GM18951 (cell line): ENCODE results near the gene SLC35A4.
"Not testable (repeated sequence)": the region's sequence is repeated elsewhere in the genome, so short reads cannot be mapped to it uniquely, and the experiment has no call there.

Source experiments
- POLR2A ChIP-seq: IDR thresholded peaks from 4 replicates; pipeline ENCODE4 v1.6.1; 2011; ENCODE audit warnings: mild to moderate bottlenecking; ENCODE audit not compliant: insufficient read length, insufficient read depth; ENCODE audit errors: extremely low read depth
- in situ Hi-C: fragments of 300-500 bp; cut with MboI; formaldehyde crosslinking; loops from one replicate; pipeline ENCODE4 v1.12.0; 2022; ENCODE audit warnings: low sequenced_read_pairs, mixed read lengths, inconsistent platforms; ENCODE audit not compliant: unreplicated experiment

The SLC35A4 gene

GRCh38 chr5:140565024-140565779 is 574 bp downstream of the SLC35A4 start:
- in situ Hi-C loops: no loop called here
- no peak for TF ChIP-seq POLR2A

- TF ChIP-seq POLR2A: no peak
- in situ Hi-C loops: no loop called here
These were observed 1.1 kb downstream of the SLC35A4 start for GRCh38 chr5:140565780-140566095.

- in situ Hi-C loops: no loop called here
- TF ChIP-seq POLR2A: no peak
These were observed 2.0 kb downstream of the SLC35A4 start for GRCh38 chr5:140566665-140567064.

GRCh38 chr5:140567136-140567818 is 2.6 kb downstream of the SLC35A4 start:
- TF ChIP-seq POLR2A: no peak
- in situ Hi-C loops: no loop called here

GRCh38 chr5:140567871-140568270 is 3.2 kb downstream of the SLC35A4 start:
- in situ Hi-C loops: no loop called here
- no peak for TF ChIP-seq POLR2A

GRCh38 chr5:140568443-140569063 is 3.9 kb downstream of the SLC35A4 start:
- no peak for TF ChIP-seq POLR2A
- in situ Hi-C loops: no loop called here

- TF ChIP-seq POLR2A: peak; percentile 37
- in situ Hi-C loops: no loop called here
These were observed 4.6 kb downstream of the SLC35A4 start for GRCh38 chr5:140569197-140569596.

GRCh38 chr5:140570058-140570457 is 5.4 kb downstream of the SLC35A4 start:
- TF ChIP-seq POLR2A: no peak
- in situ Hi-C loops: no loop called here

GRCh38 chr5:140570488-140570887 is 5.9 kb downstream of the SLC35A4 start:
- in situ Hi-C loops: no loop called here

GRCh38 chr5:140571105-140571504 is 6.5 kb downstream of the SLC35A4 start:
- no peak for TF ChIP-seq POLR2A
- in situ Hi-C loops: no loop called here

More at GRCh38 chr5:140570488-140570887, 5.9 kb downstream of the SLC35A4 start:
- no peak for TF ChIP-seq POLR2A

- no peak for TF ChIP-seq POLR2A
- in situ Hi-C loops: no loop called here
These were observed 9.1 kb downstream of the SLC35A4 start for GRCh38 chr5:140573683-140574082.

- in situ Hi-C loops: no loop called here
These were observed 9.5 kb downstream of the SLC35A4 start for GRCh38 chr5:140574165-140574564.

GRCh38 chr5:140575309-140575708 is 10.7 kb downstream of the SLC35A4 start:
- in situ Hi-C loops: no loop called here
- TF ChIP-seq POLR2A: no peak

More at GRCh38 chr5:140574165-140574564, 9.5 kb downstream of the SLC35A4 start:
- TF ChIP-seq POLR2A: no peak

- TF ChIP-seq POLR2A: no peak
- in situ Hi-C loops: no loop called here
These were observed 12.2 kb downstream of the SLC35A4 start for GRCh38 chr5:140576776-140577201.

- in situ Hi-C loops: not testable (repeated sequence)
These were observed 14.6 kb downstream of the SLC35A4 start for GRCh38 chr5:140579188-140579747.
